Epithelial cell of proximal tubule (primary cell): ENCODE measurements around the gene RPL22. TPM values are rescaled to one million over a fixed set of nuclear protein-coding genes. Genes with fewer than 3 reads are reported as not detected.

Source experiments
- DNase-seq: peaks from one replicate; pipeline ENCODE4 v3.0.0-alpha.2; 2011; ENCODE audit warnings: low read depth
- H3K4me3 ChIP-seq: 2 replicates; pipeline ENCODE4 v1.5.1; 2011; ENCODE audit warnings: low read depth, mild to moderate bottlenecking, low read length
- CTCF ChIP-seq: conservative IDR thresholded peaks from 2 replicates; pipeline ENCODE4 v1.5.1; 2012; ENCODE audit warnings: low read depth, mild to moderate bottlenecking, low read length
- total RNA-seq: library from RNA; depleted of rRNA; stranded (reverse); fragments of >200 nt; gene quantifications from 2 replicates; pipeline ENCODE4 v1.2.3, GENCODE V29; 2015

The RPL22 gene
- total RNA-seq, 1 donor from 2014 or later, result 341 TPM

GRCh38 chr1:6185151-6185550 is 14.2 kb downstream of the RPL22 start:
- TF ChIP-seq CTCF, result no peak
- DNase-seq, result peak; percentile 63
- no peak overlapping the region for H3K4me3 ChIP-seq

GRCh38 chr1:6184083-6184783 is 15.2 kb downstream of the RPL22 start:
- no peak for TF ChIP-seq CTCF
- DNase-seq, result no peak

GRCh38 chr1:6183520-6183989 is 15.8 kb downstream of the RPL22 start:
- no peak for DNase-seq
- TF ChIP-seq CTCF, result no peak
- no peak overlapping the region for H3K4me3 ChIP-seq

More at GRCh38 chr1:6184083-6184783, 15.2 kb downstream of the RPL22 start:
- no peak overlapping the region for H3K4me3 ChIP-seq

- no peak overlapping the region for H3K4me3 ChIP-seq
- no peak for TF ChIP-seq CTCF
- no peak for DNase-seq
Observed at GRCh38 chr1:6181347-6181770, 18.0 kb downstream of the RPL22 start.

GRCh38 chr1:6180707-6181311 is 18.6 kb downstream of the RPL22 start:
- TF ChIP-seq CTCF, result no peak
- H3K4me3 ChIP-seq, result no peak overlapping the region
- DNase-seq, result no peak

GRCh38 chr1:6180268-6180706 is 19.1 kb downstream of the RPL22 start, which contains the start of gene CHD5:
TSS of gene CHD5 (minus strand) at chr1:6180321. CDS start at chr1:6180023, 298 bp downstream.
- no peak within 1 kb of the TSS for H3K4me3 ChIP-seq
- no peak for DNase-seq
- no peak for TF ChIP-seq CTCF
